GM19395 (cell line): ENCODE measurements around the gene FNTB.
"Not testable (repeated sequence)": the region's sequence is repeated elsewhere in the genome, so short reads cannot be mapped to it uniquely, and the experiment has no call there.

Source experiments
- ATAC-seq: cut with Tn5 transposase; IDR thresholded peaks from one replicate; pipeline ENCODE4 v1.9.1; 2021; ENCODE audit warnings: mild to moderate bottlenecking, moderate library complexity; ENCODE audit not compliant: unreplicated experiment

Gene FNTB

GRCh38 chr14:65080960-65081747, 94.5 kb downstream of the FNTB start:
- ATAC-seq = no peak

DNA sequence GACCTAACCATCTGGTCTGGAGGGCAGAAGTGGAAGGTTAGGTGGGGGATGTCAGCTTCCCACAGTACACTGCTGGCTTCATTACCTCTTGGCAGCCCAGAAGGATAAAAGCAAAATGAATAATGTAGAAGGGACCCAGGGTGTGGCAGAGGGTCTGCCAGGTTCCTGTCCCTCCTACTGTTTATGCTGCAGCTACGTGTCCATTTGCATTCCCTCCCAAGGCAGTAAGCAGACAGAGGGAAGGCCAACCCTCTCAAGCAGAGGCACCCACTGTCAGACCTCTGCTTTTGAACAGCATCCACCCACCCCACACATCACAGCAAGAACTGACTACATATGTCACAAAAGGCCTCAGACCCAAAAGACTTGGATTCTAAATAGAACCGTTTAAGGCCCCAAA, 96.2 kb downstream of the FNTB start:
- ATAC-seq = no peak

- ATAC-seq = no peak
These were observed 98.1 kb downstream of the FNTB start for GRCh38 chr14:65084554-65085505.

DNA sequence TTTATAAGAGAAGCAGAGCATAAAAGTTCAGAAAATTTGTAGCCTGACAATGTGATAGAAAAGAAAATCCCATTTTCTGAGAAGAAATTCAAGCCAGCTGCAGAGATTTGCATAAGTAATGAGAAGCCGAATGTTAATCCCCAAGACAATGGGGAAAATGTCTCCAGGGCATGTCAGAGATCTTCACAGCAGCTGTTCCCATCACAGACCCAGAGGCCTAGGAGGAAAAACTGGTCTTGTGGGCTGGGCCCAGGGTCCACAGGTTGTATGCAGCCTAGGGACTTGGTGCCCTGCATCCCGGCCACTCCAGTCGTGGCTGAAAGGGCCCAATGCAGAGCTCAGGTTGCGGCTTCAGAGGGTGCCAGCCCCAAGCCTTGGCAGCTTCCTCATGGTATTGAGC, 100.0 kb downstream of the FNTB start:
- ATAC-seq = not testable (repeated sequence)

DNA sequence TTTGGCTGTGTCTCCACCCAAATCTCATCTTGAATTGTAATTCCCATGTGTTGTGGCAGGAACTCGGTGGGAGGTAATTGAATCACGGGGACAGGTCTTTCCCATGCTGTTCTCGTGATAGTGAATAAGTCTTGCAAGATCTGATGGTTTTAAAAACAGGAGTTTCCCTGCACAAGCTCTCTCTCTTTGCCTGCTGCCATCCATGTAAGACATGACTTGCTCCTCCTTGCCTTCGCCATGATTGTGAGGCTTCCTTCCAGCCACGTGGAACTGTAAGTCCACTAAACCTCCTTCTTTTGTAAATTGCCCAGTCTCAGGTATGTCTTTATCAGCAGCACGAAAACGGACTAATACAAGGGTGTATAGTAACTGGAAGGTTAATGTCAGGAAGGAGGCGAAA, 101.1 kb downstream of the FNTB start:
- ATAC-seq = not testable (repeated sequence)

GRCh38 chr14:65092349-65092748, 105.7 kb downstream of the FNTB start:
- no peak for ATAC-seq

DNA sequence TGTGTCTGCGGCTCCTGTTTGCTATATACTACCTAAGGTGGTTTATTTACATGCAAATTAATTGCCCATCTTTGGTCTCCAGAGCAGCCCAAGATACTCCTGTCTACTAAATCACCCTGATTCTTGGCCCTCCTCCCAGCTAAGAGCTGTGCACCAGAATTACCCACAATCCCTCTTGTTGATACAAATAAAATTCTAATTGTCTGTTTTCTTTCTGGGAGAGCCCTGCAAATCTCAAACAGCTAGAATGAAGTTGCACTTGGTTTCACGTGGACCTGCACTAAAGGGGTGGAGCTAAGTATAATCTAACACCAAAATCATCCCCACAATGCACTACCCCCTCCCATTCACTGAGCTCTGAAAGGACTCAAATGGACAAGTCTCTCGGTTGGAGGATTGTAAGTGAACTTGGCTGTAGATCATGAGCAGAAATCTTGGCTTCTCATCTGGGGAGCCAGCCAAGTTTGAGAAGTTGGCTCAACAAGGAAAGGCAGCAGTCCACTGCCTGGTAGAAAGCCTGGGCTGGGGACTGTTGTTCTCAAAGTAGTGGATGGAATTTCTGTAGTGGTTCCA, 109.0 kb downstream of the FNTB start:
- ATAC-seq = no peak

DNA sequence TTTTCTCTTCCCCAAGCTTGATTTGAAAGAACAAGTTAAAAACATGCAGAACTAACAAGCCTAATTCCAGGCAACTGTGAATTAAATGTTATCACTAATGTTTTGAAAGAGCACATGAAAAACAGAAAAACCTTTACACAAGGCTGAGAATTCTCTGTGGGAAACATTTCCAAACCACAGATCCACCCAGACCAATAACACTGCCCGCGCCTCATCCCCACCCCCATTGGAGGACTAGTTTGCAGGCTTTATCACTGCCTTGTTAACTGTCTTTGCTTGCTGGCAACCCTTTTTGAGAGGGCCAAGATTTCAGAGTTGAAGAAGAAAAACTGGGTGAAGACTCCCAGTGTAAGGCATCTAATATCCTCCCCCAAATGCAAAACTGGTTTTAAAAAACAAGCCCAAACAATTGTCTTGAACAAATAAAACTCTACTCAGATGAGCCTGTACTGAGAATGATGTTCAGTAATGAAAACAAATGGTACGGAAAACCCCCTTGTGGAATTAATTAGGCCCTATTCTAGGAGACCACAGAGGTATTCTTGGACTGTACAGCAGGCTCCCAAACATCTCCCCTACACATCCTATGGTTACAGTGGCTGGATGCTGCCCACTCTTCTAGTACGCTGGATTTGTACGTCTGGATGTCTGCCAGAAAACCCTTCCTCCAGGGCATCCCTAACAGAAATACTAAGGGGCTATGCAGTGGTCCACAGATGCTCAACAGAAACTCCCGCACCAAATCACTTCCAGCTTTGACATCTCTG, 109.8 kb downstream of the FNTB start:
- ATAC-seq = no peak

DNA sequence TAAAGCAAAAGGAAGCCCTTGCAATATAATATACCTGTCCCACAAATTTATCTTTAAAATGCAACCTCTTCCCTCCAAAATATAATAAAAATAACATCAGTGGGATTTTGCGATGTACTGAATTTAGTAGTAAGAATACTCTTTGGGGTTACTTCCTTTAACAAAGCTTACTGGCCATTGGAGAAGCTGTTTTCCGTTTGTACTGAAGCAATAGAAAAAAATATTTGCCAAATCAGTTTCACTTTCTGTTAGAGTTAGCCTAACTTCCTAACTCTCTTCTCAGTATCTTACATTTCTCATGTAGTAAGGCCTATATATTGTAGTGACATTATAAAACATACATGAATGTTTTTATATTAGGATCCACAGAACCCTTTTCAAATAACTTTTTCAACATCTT, 111.9 kb downstream of the FNTB start:
- ATAC-seq = no peak

DNA sequence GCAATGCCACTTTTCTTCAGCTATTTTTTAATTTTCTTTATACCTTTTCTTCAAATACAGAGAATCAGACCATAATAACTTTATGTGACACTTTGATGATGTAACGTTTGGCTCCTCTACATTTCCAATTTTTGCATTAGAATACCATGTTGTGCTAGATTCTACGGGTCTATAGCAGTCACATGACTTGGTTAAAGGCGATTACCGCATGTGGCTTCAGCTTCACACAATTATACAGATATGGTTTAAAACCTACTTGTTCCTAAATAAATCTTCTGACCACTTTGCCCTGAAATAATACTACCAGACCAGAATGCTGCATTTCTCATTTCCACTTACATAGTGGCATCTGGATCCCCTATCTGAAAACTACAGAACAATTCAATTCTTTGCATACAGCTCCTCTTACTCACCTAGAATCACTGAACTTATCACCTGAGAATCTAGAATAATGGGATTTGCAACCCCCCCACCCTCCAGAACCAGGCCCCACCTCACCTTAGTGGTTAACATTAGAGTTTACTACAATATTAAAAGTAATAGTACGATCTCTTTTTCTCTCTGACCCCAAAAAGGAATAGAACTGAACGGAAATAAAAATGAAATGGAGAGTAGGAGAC, 114.3 kb downstream of the FNTB start:
- ATAC-seq = no peak

- ATAC-seq = peak; percentile 4
These were observed 115.1 kb downstream of the FNTB start for GRCh38 chr14:65101631-65102440.

DNA sequence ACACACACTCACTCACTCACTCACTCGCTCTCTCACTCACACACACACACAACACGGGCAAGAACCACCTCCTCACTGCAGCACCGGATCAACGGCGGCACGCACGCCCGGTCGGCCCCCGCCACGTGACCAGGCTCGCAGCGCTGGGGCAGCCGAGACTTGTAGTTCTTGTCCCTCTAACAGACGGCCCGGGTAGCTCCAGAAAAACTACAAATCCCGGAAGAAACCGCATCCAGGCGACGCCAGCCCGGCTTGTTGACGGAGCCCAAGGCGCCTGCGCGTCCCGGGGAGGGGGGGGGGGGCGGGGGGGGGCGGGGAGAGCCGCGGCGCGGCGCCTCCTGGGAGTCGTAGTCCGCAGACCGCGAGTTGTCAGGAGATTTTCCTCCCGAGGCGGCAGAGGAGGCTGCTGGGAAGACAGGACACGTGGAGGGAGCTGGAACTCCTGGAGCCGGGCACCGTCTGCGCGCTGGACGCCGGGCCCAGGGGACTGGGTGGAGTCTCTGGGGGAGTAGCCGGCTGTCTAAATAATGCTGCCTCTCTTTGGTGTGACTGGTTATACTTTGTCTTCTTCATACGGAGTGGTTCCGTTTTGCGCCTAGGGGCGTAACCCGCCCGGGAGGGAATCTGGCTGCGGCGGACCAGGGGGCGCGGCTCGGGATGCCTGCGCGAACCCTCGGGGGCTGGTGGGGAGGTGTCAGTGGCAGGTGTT, 115.9 kb downstream of the FNTB start, which contains the start of gene MAX:
Gene MAX (minus strand): TSS at position 77 of the 709 bp plus-strand sequence. CDS start 178 bp downstream, outside the sequence.
- ATAC-seq = peak; percentile 82

DNA sequence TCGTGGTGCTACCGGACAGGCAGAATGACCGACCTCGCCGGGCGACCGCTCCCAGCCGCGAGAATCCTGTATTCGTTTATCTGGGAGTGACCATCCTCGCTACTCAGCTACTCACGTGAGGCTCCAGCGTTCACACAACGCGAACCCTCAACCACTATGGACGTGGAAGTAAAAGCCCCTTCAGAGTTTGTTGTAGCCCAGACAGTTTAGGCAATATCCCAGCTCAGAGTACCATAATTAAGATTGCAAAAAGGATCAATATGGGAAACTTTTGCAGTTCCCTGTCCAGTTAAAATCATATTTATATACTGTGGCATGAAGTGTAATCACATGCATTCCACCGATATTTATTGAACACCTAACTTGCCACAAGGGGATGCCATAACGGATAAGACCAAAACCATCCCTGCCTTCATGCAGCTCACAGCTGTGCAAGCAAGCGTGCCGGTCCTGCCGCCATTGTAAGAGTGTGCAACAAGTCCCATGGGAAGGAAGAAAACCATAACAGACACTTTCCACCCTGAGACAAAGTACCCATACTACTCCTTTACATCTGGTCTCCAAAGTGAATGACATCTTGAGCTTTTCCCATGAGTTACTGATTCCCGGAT, 116.6 kb downstream of the FNTB start:
- ATAC-seq = no peak

GRCh38 chr14:65104791-65105190, 118.1 kb downstream of the FNTB start:
- no peak for ATAC-seq

GRCh38 chr14:65106316-65106715, 119.6 kb downstream of the FNTB start:
- no peak for ATAC-seq

DNA sequence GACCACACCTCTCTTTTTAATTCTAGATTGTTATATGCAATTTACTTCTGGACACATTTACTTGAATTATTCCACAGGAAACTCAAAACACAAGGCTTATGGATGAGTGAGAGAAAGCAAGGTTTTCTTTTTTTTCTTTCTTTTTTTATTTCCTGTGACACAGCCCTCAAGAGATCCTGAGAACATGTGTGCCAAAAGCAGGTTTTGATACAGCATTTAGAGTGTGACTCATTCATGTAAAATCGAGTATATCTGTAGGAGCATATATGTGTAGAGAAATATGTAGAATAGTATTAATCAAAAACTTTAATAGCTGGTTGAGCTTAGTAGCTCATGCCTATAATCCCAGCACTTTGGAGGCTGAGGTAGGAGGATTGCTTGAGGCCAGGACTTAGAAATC, 120.0 kb downstream of the FNTB start:
- no peak for ATAC-seq

GRCh38 chr14:65107200-65107599, 120.5 kb downstream of the FNTB start:
- ATAC-seq = no peak

DNA sequence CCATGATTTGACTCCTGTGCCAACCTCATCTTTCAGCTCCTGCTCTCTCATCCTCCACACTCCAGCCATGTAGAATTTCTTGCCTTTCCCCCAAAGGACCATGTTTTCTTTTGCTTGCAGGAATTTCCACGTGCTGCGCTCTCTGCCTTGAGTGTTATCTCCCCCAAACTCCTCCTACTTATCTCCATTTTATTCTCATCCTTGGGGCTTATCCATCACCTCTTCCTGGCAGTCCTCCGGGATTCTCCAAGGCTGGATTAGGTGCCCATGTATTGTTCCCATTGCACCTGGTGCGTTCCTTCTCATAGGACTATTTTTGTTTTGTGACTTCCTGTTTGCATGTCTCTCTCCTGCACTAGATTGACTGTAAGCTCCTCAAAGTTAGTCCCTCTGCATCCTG, 122.7 kb downstream of the FNTB start:
- no peak for ATAC-seq
